ENCODE measurements around the gene PLBD2.

- no peak for TF ChIP-seq CTCF (conservative IDR thresholded peaks at IDR 0.05; ENCODE audit: low read depth, low read length)
- no peak for TF ChIP-seq EZH2 (IDR thresholded peaks at IDR 0.05; ENCODE audit: borderline replicate concordance, low read depth, low read length, poor library complexity, severe bottlenecking)
Measured at GRCh38 chr12:113318900-113319628, 39.3 kb upstream of the PLBD2 start.

Measured in A673 (cell line).